GM19328 (cell line): ENCODE results near the gene HBG1.
"Not testable (repeated sequence)": the region's sequence is repeated elsewhere in the genome, so short reads cannot be mapped to it uniquely, and the experiment has no call there.

Experiments used
- ATAC-seq: cut with Tn5 transposase; IDR thresholded peaks from one replicate; pipeline ENCODE4 v1.9.1; 2021; ENCODE audit warnings: mild to moderate bottlenecking, moderate library complexity; ENCODE audit not compliant: unreplicated experiment

The HBG1 gene

DNA sequence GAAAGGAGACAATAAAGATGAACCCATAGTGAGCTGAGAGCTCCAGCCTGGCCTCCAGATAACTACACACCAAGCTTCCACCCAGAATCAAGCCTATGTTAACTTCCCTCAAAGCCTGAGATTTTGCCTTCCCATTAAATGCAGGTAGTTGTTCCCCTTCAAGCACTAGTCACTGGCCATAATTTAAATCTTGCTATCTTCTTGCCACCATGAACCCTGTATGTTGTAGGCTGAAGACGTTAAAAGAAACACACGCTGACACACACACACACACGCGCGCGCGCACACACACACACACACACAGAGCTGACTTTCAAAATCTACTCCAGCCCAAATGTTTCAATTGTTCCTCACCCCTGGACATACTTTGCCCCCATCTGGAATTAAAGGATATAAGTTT lies 1.2 kb downstream of the HBG1 start:
- not testable (repeated sequence) for ATAC-seq

DNA sequence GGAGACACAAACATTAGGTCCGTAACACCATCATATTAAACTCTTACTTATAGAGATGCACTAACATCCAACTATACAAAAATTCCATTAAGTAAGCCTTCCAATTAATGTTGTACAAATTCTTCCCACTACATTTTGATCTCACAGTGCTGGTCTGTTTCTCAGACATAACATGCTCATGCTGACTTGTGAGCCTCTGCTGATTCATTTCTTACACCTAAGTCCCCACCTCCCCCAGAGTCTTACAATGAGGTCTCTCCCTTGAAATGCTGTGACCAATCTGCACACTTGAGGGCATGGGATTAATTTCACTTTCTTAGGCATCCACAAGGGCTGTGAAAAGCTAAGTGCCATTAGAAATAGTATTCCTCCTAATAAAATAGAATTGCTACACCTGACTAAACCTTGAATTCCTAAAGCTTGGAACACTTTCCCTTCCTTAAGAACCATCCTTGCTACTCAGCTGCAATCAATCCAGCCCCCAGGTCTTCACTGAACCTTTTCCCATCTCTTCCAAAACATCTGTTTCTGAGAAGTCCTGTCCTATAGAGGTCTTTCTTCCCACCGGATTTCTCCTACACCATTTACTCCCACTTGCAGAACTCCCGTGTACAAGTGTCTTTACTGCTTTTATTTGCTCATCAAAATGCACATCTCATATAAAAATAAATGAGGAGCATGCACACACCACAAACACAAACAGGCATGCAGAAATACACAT lies 2.0 kb downstream of the HBG1 start:
- no peak for ATAC-seq

DNA sequence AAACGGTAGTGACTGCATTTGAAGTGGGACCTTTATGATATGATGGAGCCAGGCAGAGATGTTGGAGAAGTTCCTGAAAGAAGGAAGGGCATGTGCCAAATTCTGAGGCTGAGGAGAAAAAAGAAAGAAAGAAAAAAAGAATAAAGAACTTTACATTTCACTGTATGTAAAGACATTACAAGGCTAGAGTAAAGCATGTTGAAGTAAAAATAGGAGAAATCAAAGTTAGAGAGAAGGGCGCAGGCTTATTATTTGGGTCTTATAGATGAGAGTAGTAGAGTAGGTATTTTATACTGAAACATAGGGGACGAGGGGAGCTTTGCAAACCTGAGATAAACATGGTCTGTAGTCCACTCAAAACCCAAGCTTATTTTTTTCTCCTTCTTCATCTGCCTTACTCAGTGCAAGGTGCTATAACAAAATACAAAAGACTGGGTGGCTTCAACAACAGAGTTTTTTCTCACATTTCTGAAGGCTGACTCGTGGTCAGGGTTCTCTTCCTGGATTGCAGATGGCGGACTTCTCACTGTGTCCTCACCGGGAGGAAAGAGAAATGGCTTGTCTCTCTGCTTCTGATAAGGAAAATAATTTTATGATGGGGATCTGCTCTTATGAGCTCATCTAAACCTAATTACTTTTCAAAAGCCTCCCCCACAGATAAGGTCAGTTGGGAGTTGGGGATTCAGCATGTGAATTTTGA lies 2.7 kb downstream of the HBG1 start:
- no peak for ATAC-seq

DNA sequence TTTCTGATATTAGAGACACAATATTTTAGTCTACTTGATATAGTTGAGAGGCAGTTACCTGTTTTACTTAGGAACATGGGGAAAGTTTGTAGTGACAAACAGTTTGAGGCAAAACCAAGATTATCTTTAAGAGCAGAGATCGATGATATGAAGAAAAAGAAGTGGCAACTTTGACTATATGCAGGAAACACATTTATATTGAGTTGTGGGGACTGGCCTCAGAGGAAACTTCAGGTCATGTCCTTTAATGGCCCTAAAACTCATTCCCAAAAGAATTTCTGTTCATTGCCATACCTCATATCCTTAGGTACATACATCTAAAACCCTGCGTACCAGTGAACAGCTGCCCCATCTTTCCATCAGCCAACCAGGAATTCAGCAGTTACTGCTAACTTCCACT lies 4.5 kb downstream of the HBG1 start:
- ATAC-seq: no peak

DNA sequence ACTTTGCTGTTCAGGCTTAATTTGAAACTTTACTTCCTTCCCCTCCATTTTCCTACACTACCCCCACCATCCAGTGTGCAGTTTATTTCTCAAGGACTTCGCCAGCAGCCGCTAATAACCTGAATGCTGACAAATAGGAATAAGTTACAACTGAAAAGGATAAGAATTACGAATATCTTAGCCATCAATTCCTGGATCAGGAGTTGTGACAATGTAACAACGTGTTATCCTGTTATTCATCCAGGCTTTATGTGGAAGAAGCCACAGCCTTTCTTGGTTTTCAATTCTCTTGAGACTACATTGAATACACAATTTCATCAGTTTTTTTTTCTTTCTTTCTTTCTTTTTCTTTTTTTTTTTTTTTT lies 5.9 kb downstream of the HBG1 start:
- no peak for ATAC-seq

DNA sequence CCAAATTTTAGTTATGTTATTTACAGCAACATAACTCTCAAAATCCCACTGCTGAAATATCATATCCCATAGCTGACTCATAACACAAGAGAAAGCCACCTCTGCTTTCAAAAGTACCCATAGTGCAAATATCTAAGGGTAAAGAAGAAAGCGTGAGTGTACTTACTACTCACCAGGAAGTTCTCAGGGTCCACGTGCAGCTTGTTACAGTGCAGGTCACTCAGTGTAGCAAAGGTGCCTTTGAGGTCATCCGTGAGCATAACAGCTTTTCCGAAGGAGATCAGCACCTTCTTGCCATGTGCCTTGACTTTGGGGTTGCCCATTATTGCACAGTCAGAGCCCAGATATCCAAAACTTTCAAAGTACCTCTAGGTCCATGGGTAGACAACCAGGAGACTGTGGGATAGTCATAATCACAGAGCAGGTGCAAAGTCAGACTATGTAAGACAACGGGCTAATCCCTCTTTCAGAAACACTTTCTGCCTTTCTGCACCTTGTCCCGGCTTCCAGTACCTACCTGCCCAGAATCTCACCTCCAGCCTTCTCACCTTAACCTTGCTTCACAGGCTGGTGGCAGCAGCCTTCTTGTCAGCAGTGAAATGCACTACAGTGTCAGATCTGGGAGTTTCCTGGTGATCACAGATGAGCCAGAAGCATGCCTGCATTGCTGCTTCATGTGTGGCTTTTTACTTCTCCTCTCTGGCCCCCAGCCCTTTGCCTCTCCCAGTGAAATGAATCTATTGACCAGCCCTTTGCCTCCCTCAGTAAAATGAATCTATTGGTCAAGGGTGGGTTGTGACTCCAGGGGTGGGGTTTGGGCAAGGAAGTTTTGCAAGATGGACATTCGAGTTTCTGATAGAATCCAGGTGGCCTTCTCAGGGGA lies 6.5 kb downstream of the HBG1 start:
- ATAC-seq: no peak

DNA sequence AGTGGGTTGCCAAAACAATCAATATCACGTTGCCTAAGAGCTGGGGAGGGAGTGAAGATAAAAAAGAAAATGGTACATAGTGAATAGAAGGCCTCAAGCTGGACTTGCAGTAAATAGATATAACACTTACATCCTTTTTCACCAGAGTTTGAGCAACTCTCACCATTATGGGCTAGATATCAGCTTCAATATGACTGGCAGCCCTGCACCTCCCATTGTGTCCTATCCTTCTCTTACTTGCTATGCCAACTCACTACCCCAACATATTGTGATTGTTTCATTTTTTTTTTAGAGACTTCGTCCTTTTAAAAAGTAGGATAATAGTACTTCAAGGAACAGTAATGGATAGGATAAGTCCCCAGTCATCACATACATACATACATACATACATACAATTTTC lies 7.4 kb downstream of the HBG1 start:
- ATAC-seq: no peak

DNA sequence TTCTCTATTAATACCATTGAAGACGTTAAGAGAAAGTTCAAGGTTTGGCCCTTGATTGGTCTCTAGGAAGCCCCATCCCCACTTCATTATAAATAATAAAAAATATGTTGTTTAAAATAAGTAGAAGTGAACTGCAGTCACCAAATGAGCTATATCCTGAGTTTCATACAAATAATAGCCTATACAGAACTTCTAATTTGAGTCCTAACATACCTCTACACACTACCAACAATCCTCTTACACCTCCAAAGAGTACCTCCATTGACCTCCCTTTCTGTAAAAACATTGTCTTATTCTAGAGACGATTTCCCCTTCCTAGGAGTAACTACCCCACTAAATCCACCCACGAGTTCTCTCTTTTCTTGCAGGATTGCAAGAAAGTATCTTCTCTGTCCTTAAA lies 8.2 kb downstream of the HBG1 start:
- no peak for ATAC-seq

DNA sequence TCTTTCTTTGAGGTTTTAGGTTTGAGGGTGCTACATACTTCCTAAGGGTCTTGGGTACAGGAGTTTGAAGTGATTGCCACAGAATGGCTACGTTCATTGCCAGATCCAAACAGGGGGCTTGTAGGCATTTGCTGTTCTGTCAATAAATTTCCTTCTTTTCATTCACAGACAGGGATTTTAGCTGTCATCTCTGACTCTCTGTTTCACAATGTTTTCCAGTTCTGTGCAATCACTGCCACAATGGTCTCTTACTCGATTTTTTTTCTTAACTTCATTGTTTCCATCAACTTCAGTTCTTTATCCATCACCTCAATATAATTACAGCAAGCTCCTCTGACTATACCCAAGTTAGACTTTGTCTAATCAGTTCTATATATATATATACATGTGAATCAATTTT lies 9.2 kb downstream of the HBG1 start:
- no peak for ATAC-seq

DNA sequence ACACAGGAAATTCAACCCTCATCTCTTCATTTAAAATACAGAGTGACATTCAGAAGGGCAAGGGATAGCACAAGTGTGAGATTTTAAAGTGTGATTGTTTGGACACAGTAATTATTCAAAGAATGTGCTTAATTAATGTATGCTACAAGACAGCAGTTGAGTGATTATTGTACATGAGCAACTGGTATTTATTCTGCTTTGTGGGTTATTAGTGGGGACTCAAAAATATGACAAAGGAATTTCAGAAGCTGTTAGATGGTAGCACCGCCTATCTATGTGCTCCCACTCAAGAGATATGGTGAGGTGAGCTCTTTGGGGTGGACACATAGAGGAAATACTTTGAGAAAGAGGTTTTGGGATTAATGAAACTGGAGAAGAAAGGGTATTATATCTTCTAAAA lies 9.6 kb downstream of the HBG1 start:
- no peak for ATAC-seq

DNA sequence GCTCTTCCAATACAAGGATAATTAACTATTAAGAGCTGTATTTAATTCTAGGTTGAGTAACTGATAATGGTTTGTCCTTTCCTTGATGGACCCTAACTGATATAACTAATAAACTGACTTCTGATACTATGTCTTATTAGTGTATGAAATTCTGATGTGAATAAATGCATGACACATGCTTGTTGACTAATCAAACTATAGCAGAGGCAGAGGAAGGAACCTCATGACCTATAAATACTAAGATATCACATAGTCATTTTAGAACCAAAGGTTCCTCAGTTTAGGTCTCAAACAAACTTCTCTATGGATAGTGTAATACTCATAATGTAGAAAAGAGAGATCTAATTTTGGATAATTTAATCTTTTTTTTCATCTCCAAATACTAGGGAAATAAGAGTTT lies 10.6 kb downstream of the HBG1 start:
- ATAC-seq: no peak

DNA sequence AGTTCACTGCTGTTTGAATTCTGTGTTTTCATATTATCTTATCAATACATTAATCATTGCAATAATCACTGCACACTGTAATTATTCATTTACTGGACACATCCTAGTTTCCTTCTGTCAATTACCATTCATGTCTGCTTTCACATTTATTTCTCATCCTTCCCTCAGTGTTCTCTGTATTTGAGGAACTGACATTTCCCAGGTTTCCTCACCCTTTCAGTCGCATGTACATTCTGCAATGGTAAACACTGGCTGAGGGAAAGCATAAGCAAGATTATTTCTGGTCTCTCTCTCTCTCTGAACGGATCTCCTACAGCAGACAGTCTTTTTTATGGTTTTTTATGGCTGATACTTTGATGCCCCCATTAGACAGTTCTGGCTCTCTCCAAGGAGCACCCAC lies 11.2 kb downstream of the HBG1 start:
- ATAC-seq: no peak

DNA sequence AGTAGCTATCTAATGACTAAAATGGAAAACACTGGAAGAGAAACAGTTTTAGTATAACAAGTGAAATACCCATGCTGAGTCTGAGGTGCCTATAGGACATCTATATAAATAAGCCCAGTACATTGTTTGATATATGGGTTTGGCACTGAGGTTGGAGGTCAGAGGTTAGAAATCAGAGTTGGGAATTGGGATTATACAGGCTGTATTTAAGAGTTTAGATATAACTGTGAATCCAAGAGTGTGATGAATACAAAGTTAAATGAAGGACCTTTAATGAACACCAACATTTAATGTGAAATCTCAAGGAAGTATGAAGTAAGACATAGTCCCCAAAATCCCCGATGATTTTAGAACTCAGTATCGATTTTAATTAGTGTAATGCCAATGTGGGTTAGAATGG lies 12.2 kb downstream of the HBG1 start:
- no peak for ATAC-seq

DNA sequence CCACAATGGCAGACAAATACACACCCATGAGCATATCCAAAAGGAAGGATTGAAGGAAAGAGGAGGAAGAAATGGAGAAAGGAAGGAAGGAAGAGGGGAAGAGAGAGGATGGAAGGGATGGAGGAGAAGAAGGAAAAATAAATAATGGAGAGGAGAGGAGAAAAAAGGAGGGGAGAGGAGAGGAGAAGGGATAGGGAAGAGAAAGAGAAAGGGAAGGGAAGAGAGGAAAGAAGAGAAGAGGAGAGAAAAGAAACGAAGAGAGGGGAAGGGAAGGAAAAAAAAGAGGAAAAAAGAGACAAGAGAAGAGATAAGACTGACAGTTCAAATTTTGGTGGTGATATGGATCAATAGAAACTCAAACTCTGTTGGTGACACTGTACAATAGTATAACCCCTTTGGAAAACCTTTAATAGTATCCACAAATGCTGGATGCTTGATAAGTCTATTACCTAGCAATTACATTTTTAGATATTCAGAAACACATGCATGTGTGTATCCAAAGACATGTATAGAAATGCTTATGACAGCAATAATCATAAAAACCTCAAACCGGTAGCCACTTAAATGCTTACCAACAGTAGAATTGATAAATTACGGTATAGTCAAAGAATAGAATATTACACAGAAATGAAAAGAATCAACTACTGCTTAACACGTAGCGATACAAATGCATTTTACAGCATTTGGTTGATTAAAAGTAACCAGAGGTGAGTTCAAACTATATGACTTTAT lies 14.1 kb downstream of the HBG1 start:
- no peak for ATAC-seq

DNA sequence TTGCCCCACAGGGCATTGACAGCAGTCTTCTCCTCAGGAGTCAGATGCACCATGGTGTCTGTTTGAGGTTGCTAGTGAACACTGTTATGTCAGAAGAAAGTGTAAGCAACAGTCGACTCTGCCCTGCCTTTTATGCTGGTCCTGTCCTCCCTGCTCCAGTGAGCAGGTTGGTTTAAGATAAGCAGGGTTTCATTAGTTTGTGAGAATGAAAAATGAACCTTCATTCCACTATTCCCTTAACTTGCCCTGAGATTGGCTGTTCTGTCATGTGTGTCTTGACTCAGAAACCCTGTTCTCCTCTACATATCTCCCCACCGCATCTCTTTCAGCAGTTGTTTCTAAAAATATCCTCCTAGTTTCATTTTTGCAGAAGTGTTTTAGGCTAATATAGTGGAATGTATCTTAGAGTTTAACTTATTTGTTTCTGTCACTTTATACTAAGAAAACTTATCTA lies 15.2 kb downstream of the HBG1 start, which contains the start of gene HBD:
Gene HBD, minus strand, starts transcription at position 103 of the 454 bp plus-strand sequence. Its CDS starts 50 bp downstream, at position 53.
- no peak for ATAC-seq

DNA sequence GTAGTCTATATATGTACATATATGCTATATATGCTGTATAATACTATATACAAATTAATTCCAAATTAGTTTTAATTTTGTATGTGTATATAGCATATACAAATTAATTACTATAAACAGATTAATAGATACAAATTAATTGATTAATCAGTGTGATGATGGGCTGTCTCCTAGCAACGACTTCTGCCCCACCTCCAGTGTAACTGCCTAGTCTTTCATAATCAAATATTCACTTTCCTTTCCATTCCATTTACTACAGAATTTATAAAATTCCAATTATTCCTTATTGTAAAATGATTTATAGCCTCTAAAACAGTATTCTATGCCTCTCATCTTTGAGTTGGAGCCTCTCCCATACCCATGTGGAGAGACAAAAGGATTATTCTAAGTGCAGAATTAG lies 16.4 kb downstream of the HBG1 start:
- ATAC-seq: no peak

DNA sequence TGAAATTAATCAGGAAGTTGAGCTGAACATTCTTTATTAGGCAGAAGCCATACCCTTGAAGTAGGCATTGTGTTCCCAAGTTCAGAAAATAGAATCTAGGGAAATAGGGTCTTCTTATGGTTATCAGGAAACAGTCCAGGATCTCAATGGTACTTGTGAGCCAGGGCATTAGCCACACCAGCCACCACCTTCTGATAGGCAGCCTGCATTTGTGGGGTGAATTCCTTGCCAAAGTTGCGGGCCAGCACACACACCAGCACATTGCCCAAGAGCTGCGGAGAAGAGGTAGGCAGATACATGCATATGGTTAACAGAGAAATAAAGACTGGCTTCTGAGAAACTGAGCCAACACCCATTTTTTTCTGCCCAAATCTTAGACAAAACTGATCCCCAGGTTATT lies 16.8 kb downstream of the HBG1 start:
- ATAC-seq: no peak

DNA sequence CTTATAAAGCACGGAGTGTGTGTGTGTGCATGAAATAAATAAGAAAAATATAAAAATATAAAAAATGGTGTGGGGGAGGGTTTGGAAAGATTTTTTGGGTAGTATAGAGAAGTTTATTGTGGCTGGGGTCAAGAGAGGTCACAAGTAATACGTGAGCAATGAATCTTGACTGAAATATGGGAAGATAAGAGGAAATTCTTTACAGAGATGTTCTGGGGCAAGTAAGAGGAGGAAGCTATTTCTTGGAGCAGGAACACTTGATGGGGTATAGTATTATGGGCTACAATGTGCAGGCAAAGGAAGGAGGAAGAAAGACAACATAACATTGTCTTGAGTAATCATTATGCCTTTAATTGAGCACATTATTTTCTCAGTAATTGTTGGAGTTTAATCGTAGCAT lies 17.5 kb downstream of the HBG1 start:
- no peak for ATAC-seq

DNA sequence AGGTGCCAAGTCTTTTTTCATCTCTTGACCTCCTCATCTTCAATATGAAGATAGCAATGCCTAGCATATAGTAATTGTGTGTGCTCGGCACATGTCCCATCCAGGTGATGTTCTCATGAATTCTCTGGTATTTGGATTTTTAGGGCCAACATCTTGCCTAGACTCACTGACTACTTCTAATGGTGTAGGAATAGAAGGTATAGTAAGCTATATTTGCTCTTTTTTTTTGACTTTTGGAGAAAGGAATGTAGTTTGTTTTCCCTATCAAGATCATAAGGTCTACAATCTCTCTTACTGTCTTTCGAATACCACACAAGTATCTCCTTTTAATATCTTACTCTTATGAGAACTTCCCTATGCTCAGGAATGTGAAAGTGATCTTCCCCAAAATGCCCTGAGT lies 18.5 kb downstream of the HBG1 start:
- ATAC-seq: no peak

DNA sequence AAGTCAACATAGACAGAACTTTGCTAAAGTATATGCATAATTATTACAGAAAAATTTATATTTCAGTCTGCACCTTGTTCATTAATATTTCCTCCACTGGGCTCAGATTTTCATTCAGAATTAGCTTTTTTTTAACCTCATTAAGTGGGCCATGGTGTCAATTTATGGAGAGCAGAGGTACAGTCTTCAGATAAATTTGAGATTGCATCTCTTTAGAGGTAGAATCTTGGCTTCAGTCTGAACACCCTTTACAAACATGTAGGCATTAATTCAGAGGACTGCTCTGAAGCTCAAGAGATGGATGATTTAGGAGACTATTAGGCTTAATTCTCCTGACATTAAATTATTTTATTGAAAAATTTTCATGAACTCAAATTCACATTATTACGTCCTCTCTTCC lies 19.4 kb downstream of the HBG1 start:
- no peak for ATAC-seq

DNA sequence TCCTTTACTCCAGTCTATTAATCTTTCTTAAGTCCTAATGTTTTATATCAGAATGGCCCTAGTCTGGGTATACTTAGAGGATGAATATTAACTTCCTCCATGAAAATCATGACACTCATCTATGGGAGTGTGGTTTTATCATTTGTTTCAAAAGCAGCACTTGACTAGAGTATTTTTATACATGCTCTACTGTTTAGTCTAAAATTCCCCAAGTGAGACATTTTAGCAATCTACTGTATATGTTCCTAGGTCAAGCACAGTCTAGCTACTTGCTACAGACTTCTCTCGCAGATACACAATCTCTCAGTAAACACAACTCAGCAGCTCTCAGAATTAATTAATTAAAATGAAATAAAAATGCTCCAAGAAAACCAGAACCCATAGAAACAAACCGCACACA lies 19.9 kb downstream of the HBG1 start:
- ATAC-seq: no peak
